Activated T-helper 2 cell treated with anti-CD3 and anti-CD28 coated beads, Interferon-gamma antibody, Interleukin-2, Interleukin-4, amounts not matched to agents 10 μg/mL and 5 μg/mL and 100 μg/mL, durations not matched to agents 14 hours and 24 hours and 36 hours (primary cell): ENCODE data around the gene CITED1. TPM values are rescaled to one million over a fixed set of nuclear protein-coding genes. Genes with fewer than 3 reads are reported as not detected.
"Not testable (repeated sequence)": the region's sequence is repeated elsewhere in the genome, so short reads cannot be mapped to it uniquely, and the experiment has no call there.

Experiments
- DNase-seq: peaks from one replicate; pipeline ENCODE4 v3.0.0; 2021; ENCODE audit warnings: low spot score
- H3K27ac Mint-ChIP-seq: one replicate; pipeline ENCODE4 v1.8.0; 2021; ENCODE audit warnings: mixed read lengths
- H3K27me3 Mint-ChIP-seq: one replicate; pipeline ENCODE4 v1.8.0; 2021; ENCODE audit warnings: low read depth, mixed read lengths
- H3K36me3 Mint-ChIP-seq: one replicate; pipeline ENCODE4 v1.8.0; 2021; ENCODE audit warnings: low read depth, mixed read lengths
- H3K4me1 Mint-ChIP-seq: one replicate; pipeline ENCODE4 v1.8.0; 2021; ENCODE audit warnings: low read depth, mixed read lengths
- H3K4me3 Mint-ChIP-seq: one replicate; pipeline ENCODE4 v1.8.0; 2021; ENCODE audit warnings: low read depth, mild to moderate bottlenecking, moderate library complexity, mixed read lengths
- H3K9me3 Mint-ChIP-seq: one replicate; pipeline ENCODE4 v1.8.0; 2021; ENCODE audit warnings: mixed read lengths
- intact Hi-C: fragments of 100-400 bp; cut with micrococcal nuclease; formaldehyde crosslinking; loops from one replicate; pipeline ENCODE4 v1.15.1; 2023
- total RNA-seq: library from RNA; stranded (reverse); gene quantifications from 2 replicates; pipeline ENCODE4 v1.2.3, GENCODE V29; 2022

CITED1 gene, protein sequence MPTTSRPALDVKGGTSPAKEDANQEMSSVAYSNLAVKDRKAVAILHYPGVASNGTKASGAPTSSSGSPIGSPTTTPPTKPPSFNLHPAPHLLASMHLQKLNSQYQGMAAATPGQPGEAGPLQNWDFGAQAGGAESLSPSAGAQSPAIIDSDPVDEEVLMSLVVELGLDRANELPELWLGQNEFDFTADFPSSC
- not detected in 2 replicates for total RNA-seq

DNA sequence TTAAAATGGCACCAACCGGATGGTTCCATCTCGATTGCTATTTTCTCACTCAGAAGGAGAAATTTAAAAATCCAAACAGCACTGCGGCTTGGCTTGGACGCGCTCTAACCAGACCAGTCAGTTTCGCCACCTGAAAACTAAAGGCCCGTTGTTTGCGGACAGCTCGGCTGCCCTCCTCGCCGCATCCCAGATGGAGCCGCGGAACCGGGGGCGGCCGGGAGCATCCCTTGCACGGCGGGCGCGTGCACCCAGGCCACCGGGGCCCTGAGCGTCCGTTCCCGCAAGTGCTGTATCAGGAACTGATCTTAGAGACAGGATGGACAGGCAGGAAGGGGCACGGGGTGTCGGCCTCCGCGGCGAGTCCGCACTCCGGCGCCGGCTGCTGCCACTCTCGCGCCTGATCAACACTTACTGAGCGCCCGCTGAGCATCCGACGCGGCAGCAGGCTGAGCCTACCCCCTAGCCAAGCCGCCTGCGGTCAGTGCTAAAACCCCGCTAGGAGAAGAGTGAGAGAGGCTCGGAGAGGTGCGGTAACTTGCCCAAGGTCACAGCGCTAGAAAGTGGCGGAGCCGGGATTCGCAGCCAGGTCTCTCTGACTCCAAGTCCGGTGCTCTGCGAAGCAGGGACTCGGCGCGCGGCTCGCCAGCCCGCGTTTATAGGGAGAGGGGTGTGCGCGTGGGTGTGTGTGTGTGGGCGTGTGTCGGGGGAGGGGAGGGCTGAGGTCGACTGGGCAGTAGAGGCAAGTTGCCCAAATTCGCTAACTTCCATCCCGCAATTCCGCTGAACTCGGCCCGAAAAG, at the start of gene CITED1:
Gene CITED1, minus strand, starts transcription at position 629 of the 799 bp plus-strand sequence. CDS start 3,045 bp downstream, outside the sequence.
- intact Hi-C loops = loop anchor here (5.0 kb wide), 1 partner anchor 33 kb away; no protein-coding TSS in a partner anchor
- H3K4me1 Mint-ChIP-seq = peaks cover 14% of the 10 kb centered on the region
- no peak for DNase-seq
- H3K4me3 Mint-ChIP-seq = peak within 1 kb of the TSS; percentile 78
- H3K27ac Mint-ChIP-seq = no peak within 1 kb of the TSS
- H3K36me3 Mint-ChIP-seq = no peaks in the 10 kb centered on the region
- H3K9me3 Mint-ChIP-seq = no peaks in the 10 kb centered on the region
- peaks cover 65% of the 10 kb centered on the region for H3K27me3 Mint-ChIP-seq

DNA sequence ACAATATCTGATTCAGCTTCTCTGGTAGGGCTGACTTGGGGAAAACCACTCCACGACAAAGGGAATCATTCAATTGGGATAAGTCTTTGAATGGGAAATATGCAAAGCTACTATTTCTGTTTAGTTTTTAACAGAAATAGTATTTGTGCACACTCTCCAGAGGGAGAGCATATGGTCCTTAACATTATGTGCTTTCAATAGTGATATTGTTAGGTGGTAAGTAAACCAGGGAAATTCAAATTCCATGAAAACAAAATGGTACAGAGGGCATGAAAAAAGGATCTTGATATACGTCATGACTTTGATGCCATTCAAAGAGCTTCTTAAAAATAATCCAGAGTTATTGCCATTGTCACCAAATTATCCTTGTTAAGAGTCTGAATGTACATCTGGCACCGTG, 47.1 kb upstream of the CITED1 start:
- peaks cover 20% of the 10 kb centered on the region for H3K36me3 Mint-ChIP-seq

DNA sequence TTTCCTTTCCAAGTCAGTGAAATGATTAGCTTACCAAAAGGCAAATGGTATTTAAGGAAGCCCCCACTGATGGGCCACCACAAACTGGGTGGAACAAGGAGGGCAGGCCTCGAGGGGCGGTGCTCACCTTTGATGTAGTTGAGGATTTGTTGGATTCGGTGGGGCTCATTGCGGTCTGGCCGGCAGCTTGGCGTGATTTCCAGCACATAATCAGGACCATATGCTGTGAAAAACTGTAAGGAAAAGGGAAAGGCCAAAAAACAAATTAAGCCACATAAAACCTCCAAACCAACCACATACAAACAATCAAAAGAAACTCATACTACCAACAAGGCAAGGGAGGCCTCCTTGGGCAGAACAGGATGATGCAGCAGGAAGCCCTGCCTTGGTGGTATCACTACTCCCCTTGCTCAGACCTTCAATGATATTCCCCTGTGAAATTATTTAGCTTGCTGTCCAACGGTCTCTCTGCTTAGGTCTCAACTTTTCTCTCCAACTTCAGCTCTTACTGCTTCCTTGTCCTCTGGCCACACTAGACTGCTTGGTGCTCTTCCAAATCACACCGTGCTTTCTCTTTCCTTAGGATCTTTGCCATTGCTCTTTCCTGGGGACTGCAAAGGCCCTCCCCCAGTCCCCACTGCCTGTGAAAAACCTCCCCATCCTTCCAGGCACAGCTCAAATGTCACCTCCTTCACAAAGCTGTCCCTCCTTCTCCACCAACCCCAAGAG, 46.1 kb upstream of the CITED1 start:
- H3K36me3 Mint-ChIP-seq = peaks cover 20% of the 10 kb centered on the region
- no peak overlapping the region for H3K4me3 Mint-ChIP-seq
- DNase-seq = no peak
- intact Hi-C loops = no loop called here
- no peaks in the 10 kb centered on the region for H3K27me3 Mint-ChIP-seq
- peaks cover 24% of the 10 kb centered on the region for H3K4me1 Mint-ChIP-seq
- H3K27ac Mint-ChIP-seq = peak overlapping the region; percentile 40
- H3K9me3 Mint-ChIP-seq = no peaks in the 10 kb centered on the region

More for the DNA sequence above, 47.1 kb upstream of the CITED1 start:
- no peaks in the 10 kb centered on the region for H3K9me3 Mint-ChIP-seq
- H3K27me3 Mint-ChIP-seq = no peaks in the 10 kb centered on the region
- peaks cover 24% of the 10 kb centered on the region for H3K4me1 Mint-ChIP-seq
- intact Hi-C loops = no loop called here
- DNase-seq = no peak
- H3K27ac Mint-ChIP-seq = no peak overlapping the region
- no peak overlapping the region for H3K4me3 Mint-ChIP-seq

DNA sequence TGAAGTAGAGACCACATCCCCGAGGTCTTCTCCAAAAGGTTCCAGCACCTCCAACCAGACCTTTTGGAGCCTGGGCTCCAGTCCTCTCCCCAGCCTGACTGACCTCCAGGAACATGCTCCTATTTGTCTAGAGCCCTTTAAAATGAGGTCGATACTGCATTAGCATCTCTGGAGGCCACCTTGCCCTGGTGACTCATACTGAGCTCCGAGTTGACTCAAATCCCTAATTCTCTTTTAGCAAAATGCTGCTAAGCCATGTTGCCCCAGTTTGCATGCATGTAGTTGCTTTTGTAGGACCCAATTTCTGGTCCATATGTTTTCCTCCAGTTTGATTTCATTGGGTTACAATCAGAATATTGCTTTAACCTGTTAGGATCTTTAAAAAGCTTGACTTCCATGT, 43.5 kb upstream of the CITED1 start:
- peak overlapping the region; percentile 87 for H3K27ac Mint-ChIP-seq
- peak overlapping the region; percentile 43 for H3K4me3 Mint-ChIP-seq
- H3K9me3 Mint-ChIP-seq = no peaks in the 10 kb centered on the region
- peaks cover 24% of the 10 kb centered on the region for H3K4me1 Mint-ChIP-seq
- no peaks in the 10 kb centered on the region for H3K27me3 Mint-ChIP-seq
- no peak for DNase-seq
- peaks cover 20% of the 10 kb centered on the region for H3K36me3 Mint-ChIP-seq
- intact Hi-C loops = no loop called here

DNA sequence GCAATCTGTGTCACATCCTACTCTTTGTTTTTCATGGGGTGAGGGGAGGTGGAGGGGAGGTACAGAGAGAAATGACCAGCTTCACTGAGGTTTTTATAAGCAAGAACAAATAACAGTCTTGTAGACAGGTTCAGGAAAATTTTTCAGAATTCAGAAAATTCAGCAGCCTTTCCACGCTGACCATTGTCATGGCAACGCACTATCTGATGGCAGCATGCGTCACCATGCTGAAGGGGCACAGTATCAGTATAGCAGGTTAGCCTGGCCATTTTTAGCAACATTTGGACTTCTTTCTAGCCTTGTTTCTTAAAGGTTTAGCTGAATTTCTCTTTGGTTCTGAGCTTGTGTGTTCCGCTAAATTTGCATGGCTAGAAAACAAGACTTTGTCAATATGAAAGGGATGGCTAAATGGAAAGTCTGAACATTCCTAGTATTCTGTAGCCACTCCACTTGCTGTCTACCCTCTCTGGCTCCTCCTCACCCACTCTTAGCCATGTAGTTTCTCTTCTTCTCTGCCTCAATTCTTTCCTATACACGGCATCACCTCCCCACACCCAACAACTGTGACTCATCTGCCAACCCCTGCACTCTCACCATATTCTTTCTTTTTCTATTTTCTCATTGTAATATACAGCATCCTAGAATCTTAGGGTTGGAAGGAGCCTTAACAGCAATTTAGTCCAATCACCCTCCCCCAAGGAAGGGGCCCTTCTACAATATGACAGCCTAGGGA, 42.7 kb upstream of the CITED1 start:
- H3K4me3 Mint-ChIP-seq = no peak overlapping the region
- intact Hi-C loops = loop anchor here (1.0 kb wide), 1 partner anchor 273 kb away; no protein-coding TSS in a partner anchor
- H3K27me3 Mint-ChIP-seq = no peaks in the 10 kb centered on the region
- H3K9me3 Mint-ChIP-seq = no peaks in the 10 kb centered on the region
- H3K4me1 Mint-ChIP-seq = peaks cover 24% of the 10 kb centered on the region
- DNase-seq = no peak
- H3K36me3 Mint-ChIP-seq = peaks cover 20% of the 10 kb centered on the region
- peak overlapping the region; percentile 87 for H3K27ac Mint-ChIP-seq

DNA sequence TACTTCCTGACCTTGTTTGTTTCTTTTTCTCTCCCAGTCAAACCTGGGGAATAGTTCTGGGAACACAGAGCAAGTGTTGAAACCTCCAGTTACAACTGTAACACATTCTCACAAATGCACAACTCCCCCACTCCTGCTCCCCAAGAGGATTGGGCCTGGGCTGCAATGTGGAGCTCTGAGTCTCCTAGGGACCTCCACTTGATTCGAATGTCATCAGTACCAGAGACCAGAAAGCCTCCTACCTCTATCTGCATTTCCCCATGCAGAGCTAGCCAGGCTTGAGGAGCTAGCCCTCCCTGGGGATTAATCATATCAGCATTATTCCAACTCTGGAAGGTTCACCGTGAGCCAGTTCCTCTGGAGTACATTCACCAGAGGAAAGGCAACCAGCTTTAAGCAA, 41.7 kb upstream of the CITED1 start:
- peaks cover 24% of the 10 kb centered on the region for H3K4me1 Mint-ChIP-seq
- no peaks in the 10 kb centered on the region for H3K27me3 Mint-ChIP-seq
- no peaks in the 10 kb centered on the region for H3K9me3 Mint-ChIP-seq
- no peak for DNase-seq
- intact Hi-C loops = no loop called here
- no peak overlapping the region for H3K27ac Mint-ChIP-seq
- peaks cover 20% of the 10 kb centered on the region for H3K36me3 Mint-ChIP-seq
- H3K4me3 Mint-ChIP-seq = no peak overlapping the region

DNA sequence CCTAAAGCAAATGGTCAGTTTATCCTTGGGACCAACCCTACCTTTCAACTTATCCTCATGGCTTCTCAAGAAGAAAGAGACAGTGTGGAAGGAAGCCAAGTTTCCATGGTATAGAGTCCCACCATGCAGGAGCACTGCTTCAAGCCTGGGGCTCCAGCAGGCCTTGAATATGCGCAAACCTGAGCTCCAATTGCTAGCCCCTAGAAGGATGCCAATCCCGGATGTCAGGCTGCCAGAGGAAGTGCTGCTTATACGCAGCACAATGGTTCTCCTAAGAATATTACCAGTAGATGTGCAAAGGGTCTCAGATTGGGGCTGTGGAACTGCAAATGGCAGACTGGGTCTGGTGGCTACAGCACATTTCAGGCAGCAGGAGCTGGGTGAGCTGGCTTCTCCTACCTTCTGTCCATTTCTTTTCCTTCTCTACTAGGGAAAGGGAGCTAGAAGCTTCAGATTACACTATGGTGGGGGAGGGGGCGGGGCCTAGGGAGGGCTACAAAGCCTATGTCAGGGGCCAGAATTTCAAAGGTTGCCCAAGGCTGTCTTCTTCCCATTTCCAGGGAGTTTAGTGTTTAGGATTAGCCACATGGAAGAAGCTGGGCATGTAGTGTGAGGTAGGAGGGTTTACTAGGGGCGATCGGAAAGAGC, 40.7 kb upstream of the CITED1 start:
- intact Hi-C loops = no loop called here
- H3K27ac Mint-ChIP-seq = no peak overlapping the region
- H3K4me1 Mint-ChIP-seq = peaks cover 15% of the 10 kb centered on the region
- no peak overlapping the region for H3K4me3 Mint-ChIP-seq
- peaks cover 16% of the 10 kb centered on the region for H3K36me3 Mint-ChIP-seq
- DNase-seq = no peak
- H3K9me3 Mint-ChIP-seq = no peaks in the 10 kb centered on the region
- H3K27me3 Mint-ChIP-seq = no peaks in the 10 kb centered on the region

DNA sequence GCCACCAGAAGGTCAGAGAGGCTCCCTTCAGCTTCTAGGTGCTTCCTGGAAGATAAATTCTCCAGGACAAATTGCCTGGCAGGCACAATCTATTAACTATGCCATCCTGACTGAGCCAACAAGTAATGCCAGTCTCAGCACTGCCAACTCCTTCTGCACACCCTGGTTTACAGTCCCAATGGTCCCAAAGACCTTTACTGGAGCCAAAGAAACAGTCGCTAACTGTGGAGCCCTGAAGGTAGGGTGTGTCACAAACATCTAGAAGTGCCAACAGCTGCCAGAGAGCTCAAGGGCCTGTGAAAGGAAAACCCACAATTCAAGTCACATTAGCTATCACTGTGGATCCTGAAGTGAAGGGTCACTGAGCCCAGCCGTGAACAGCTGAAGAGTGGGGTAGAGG, 34.9 kb upstream of the CITED1 start:
- Mint-ChIP-seq H3K36me3 (no peaks in the 10 kb centered on the region), H3K4me3 (no peak overlapping the region), H3K9me3 (no peaks in the 10 kb centered on the region), H3K27me3 (no peaks in the 10 kb centered on the region), H3K27ac (no peak overlapping the region), H3K4me1 (no peaks in the 10 kb centered on the region)
- DNase-seq = no peak
- intact Hi-C loops = no loop called here

DNA sequence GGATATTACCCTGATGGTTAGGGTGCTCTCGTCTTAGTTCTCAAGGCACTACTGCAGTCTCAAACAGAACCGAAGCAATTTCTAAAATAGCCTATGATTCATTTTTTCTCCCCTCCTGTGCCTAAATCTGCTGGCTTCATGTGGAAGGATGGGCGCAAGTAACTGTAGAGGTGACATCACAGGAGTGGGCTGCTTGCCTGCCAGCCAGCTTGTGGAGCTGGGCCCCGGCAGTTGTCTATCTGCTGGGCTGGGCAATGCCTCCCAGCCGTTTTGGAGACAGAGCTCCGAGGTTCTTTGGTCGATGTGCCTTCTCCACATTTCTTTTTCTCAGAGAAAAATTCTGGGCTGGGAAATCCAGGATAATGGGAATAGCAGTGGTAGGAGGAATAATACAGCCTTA, 34.3 kb upstream of the CITED1 start:
- no peaks in the 10 kb centered on the region for H3K9me3 Mint-ChIP-seq
- DNase-seq = no peak
- H3K27ac Mint-ChIP-seq = no peak overlapping the region
- H3K4me3 Mint-ChIP-seq = no peak overlapping the region
- no peaks in the 10 kb centered on the region for H3K36me3 Mint-ChIP-seq
- no peaks in the 10 kb centered on the region for H3K4me1 Mint-ChIP-seq
- intact Hi-C loops = no loop called here
- no peaks in the 10 kb centered on the region for H3K27me3 Mint-ChIP-seq

DNA sequence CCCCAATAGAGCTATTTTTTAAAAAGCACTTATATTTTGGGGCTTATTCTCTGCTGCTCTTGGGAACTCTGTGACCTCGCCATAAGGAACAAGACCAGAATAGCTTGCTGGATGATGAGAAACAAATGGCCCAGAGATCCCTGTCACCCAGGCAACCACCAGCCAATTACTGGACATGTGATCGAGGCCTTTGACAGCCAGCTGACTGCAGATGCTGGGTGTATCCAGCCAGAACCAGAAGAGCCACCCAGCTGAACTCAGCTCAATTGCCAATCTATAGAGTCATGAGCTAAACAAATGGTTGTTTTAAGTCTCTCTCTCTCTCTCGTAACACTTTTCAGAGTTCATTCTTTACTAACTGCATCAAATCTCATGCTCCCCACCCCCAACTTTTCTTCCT, 24.4 kb upstream of the CITED1 start:
- no peak for DNase-seq
- Mint-ChIP-seq H3K4me1 (peaks cover 1% of the 10 kb centered on the region), H3K36me3 (peaks cover 11% of the 10 kb centered on the region), H3K9me3 (no peaks in the 10 kb centered on the region), H3K27ac (no peak overlapping the region), H3K4me3 (no peak overlapping the region), H3K27me3 (no peaks in the 10 kb centered on the region)
- intact Hi-C loops = no loop called here

DNA sequence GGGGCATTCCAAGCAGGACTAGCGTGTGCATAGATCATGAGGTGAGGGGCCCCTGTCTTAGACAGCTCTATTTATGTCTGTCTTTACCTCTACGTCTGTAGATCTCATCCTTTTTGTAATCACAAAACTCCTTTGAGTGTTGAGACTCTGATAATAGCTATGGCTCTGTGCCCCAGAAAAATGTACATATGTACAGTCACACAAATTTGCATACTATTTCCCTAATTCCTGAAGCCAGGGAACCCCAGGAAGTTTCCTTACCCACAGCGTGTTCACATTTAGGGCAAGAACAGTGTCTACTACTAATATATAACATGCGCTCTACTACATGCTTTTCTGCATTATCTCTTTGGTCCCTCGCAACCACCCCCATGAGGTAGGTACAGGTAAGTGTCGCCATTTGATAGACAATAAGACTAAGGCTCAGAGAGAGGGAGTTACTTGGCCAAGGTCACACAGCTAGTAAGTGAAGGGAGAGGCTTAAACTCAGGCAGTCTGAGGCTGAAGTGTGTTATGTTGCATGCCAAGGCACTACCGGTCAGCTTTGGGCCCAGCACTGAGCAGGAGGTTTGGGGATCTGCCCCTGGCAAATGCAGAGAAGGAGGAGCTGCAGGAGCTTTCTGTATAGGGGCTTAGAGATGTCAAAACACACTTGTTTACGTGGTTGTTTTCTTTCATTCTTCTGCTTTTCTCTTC, 21.0 kb upstream of the CITED1 start:
- Mint-ChIP-seq H3K9me3 (no peaks in the 10 kb centered on the region), H3K4me1 (peaks cover under 1% of the 10 kb centered on the region), H3K36me3 (peaks cover 8% of the 10 kb centered on the region), H3K4me3 (no peak overlapping the region), H3K27me3 (no peaks in the 10 kb centered on the region), H3K27ac (no peak overlapping the region)
- intact Hi-C loops = no loop called here
- DNase-seq = no peak

DNA sequence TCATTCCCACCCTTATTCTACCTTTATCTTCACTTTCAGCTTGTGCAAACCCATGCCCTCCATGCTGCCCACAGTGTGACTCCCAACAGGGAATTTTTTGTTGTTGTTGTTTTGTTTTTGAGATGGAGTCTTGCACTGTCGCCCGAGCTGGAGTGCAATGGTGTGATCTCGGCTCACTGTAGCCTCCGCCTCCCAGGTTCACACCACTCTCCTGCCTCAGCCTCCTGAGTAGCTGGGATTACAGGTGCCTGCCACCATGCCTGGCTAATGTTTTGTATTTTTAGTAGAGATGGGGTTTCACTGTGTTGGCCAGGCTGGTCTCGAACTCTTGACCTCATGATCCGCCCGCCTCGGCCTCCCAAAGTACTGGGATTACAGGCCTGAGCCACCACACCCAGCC, 13.9 kb upstream of the CITED1 start:
- intact Hi-C loops, H3K4me1 Mint-ChIP-seq, H3K27ac Mint-ChIP-seq, H3K4me3 Mint-ChIP-seq, H3K36me3 Mint-ChIP-seq, H3K9me3 Mint-ChIP-seq, DNase-seq, H3K27me3 Mint-ChIP-seq: not testable (repeated sequence)
